Measurements from ENCODE around the gene ZNF346.
A peak's percentile ranks its signal among the peaks of the same experiment; 100 is the strongest.

The ZNF346 gene

DNA sequence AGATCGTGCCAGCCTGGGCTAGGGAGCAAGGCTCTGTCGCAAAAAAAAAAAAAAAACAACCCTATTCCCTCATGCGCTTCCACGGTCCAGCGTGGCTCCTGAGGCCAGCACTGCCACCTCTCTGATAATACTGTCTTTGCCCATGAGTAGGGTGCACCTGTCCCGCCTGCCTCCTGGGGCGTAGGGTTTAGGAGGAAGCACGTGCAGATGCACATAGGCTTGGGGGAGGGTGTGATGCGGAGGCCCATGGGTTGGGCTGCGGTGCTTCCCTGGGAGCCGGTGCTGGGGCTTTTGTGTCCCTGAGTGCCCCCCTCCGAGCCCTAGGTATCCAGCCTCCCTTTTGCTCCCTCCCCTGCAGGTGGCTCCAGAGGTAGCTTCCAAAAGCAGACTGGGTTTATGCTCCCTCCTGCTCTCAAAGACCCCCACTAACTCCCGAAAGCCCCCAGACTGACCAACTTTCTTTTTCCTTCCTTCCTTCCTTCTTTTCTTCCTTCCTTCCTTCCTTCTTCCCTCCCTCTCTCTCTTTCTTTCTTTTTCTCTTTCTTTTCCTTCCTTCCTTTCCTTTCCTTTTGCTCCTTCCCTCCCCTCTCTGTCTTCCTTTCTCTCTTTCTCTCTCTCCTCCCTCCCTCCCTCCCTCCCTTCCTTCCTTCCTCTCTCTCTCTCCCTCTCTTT, 77.1 kb downstream of the ZNF346 start:
- Histone ChIP-seq H3K9me3 (ENCODE audit: control insufficient read depth, low read length) (no peaks in the 10 kb centered on the region), H3K27me3 (ENCODE audit: control insufficient read depth, insufficient read depth, low read length) (no peaks in the 10 kb centered on the region), H3K4me3 (ENCODE audit: low read length) (no peak overlapping the region), H3K9ac (ENCODE audit: low read length) (peak overlapping the region; percentile 8), H3K36me3 (ENCODE audit: control insufficient read depth, insufficient read depth, low read length) (no peaks in the 10 kb centered on the region), H3K4me1 (ENCODE audit: control insufficient read depth, insufficient read depth, low read length) (peaks cover 15% of the 10 kb centered on the region)

DNA sequence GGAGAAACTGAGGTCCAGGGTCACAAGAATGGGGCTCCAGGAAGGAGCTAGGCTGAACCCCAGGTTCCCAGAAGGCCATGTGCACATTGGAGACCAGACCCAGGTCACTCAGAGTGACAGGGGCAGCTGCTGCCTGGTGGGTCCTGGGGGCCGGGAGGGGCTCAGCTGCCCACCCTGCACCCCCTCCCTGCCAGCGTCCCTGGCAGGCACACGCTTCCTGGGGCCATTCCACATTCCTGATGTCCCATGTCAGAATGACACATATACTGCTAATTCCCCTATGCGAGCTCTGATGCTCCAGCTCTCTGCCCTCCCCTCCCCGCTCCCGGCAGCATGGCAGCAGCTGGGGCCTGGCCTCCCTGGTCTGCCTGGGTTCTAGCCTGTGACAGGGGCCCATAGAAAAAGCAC, 78.2 kb downstream of the ZNF346 start:
- peaks cover 15% of the 10 kb centered on the region for H3K4me1 ChIP-seq (ENCODE audit: control insufficient read depth, insufficient read depth, low read length)
- H3K4me3 ChIP-seq (ENCODE audit: low read length), result no peak overlapping the region
- no peaks in the 10 kb centered on the region for H3K36me3 ChIP-seq (ENCODE audit: control insufficient read depth, insufficient read depth, low read length)
- H3K9me3 ChIP-seq (ENCODE audit: control insufficient read depth, low read length), result no peaks in the 10 kb centered on the region
- no peak overlapping the region for H3K9ac ChIP-seq (ENCODE audit: low read length)
- H3K27me3 ChIP-seq (ENCODE audit: control insufficient read depth, insufficient read depth, low read length), result no peaks in the 10 kb centered on the region

- Histone ChIP-seq H3K27me3 (ENCODE audit: control insufficient read depth, insufficient read depth, low read length) (no peaks in the 10 kb centered on the region), H3K9ac (ENCODE audit: low read length) (no peak overlapping the region), H3K4me1 (ENCODE audit: control insufficient read depth, insufficient read depth, low read length) (peaks cover 8% of the 10 kb centered on the region), H3K36me3 (ENCODE audit: control insufficient read depth, insufficient read depth, low read length) (no peaks in the 10 kb centered on the region), H3K4me3 (ENCODE audit: low read length) (no peak overlapping the region), H3K9me3 (ENCODE audit: control insufficient read depth, low read length) (no peaks in the 10 kb centered on the region)
Observed at GRCh38 chr5:177103523-177104253, 81.2 kb downstream of the ZNF346 start.

DNA sequence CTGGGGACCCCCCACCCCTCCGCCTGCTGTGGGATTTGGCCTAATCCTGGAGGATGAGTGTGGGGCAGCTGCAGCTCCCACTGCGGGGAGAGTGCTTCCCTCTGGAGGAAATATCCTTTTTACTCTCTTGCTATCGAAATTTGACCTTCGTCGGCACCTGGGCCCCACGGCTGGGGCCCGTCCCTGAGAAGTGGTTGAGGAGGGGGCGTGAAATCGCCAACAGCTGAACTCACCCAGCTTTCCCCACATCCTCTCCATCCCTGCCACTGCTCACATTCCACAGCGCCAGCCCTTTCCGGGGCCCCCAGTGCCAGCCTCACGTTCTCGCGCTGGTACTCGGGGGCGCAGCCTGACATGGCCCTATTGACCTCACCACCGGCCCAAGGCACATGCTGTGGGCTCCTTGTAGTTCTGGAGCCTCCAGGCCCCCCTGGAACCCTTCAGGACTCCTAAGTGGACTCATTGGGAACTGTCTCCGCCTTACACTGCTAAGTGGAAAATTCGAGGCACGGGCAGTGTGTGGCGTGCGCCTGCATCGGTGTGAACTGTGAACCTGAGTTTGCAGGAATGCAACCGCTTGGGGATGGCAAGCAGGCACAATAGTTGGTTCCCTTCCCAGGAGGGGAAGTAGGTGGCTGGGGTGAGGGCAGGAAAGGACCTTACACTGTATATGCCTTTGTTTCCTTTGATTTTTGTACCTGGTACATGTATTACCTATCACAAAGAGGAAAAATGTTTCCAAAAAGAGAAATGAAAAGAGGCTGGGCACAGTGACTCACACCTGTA, 83.4 kb downstream of the ZNF346 start:
- Histone ChIP-seq H3K27me3 (ENCODE audit: control insufficient read depth, insufficient read depth, low read length) (no peaks in the 10 kb centered on the region), H3K4me1 (ENCODE audit: control insufficient read depth, insufficient read depth, low read length) (no peaks in the 10 kb centered on the region), H3K36me3 (ENCODE audit: control insufficient read depth, insufficient read depth, low read length) (no peaks in the 10 kb centered on the region), H3K9ac (ENCODE audit: low read length) (no peak overlapping the region), H3K9me3 (ENCODE audit: control insufficient read depth, low read length) (no peaks in the 10 kb centered on the region), H3K4me3 (ENCODE audit: low read length) (no peak overlapping the region)

GRCh38 chr5:177107159-177107558, 84.7 kb downstream of the ZNF346 start:
- H3K9ac ChIP-seq (ENCODE audit: low read length), result no peak overlapping the region
- no peak overlapping the region for H3K4me3 ChIP-seq (ENCODE audit: low read length)
- no peaks in the 10 kb centered on the region for H3K9me3 ChIP-seq (ENCODE audit: control insufficient read depth, low read length)
- no peaks in the 10 kb centered on the region for H3K4me1 ChIP-seq (ENCODE audit: control insufficient read depth, insufficient read depth, low read length)
- no peaks in the 10 kb centered on the region for H3K27me3 ChIP-seq (ENCODE audit: control insufficient read depth, insufficient read depth, low read length)
- no peaks in the 10 kb centered on the region for H3K36me3 ChIP-seq (ENCODE audit: control insufficient read depth, insufficient read depth, low read length)

DNA sequence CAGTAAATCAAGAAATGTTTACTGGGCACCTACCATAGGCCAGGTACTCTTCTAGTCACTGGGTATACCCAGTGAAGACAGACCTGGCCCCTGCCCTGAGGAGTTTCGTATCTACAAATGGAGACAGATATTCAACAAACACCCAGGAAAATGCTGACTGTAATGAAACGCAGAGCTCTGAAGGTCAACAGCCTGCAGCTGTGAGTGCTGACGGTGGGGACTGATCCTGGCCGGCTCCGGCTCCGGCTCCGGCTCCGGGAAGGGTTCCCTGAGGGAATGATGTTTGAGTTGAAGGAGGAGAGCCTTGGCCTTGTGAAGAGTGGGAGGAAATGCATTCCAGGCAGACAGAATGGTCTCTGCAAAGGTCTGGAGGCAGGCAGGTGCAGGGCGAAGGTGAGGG, 87.3 kb downstream of the ZNF346 start:
- no peaks in the 10 kb centered on the region for H3K27me3 ChIP-seq (ENCODE audit: control insufficient read depth, insufficient read depth, low read length)
- H3K9me3 ChIP-seq (ENCODE audit: control insufficient read depth, low read length), result no peaks in the 10 kb centered on the region
- no peaks in the 10 kb centered on the region for H3K4me1 ChIP-seq (ENCODE audit: control insufficient read depth, insufficient read depth, low read length)
- H3K4me3 ChIP-seq (ENCODE audit: low read length), result no peak overlapping the region
- H3K9ac ChIP-seq (ENCODE audit: low read length), result no peak overlapping the region
- no peaks in the 10 kb centered on the region for H3K36me3 ChIP-seq (ENCODE audit: control insufficient read depth, insufficient read depth, low read length)

GRCh38 chr5:177111720-177112394, 89.4 kb downstream of the ZNF346 start:
- no peaks in the 10 kb centered on the region for H3K36me3 ChIP-seq (ENCODE audit: control insufficient read depth, insufficient read depth, low read length)
- no peaks in the 10 kb centered on the region for H3K27me3 ChIP-seq (ENCODE audit: control insufficient read depth, insufficient read depth, low read length)
- no peaks in the 10 kb centered on the region for H3K9me3 ChIP-seq (ENCODE audit: control insufficient read depth, low read length)
- H3K4me1 ChIP-seq (ENCODE audit: control insufficient read depth, insufficient read depth, low read length), result no peaks in the 10 kb centered on the region
- H3K9ac ChIP-seq (ENCODE audit: low read length), result no peak overlapping the region
- no peak overlapping the region for H3K4me3 ChIP-seq (ENCODE audit: low read length)

DNA sequence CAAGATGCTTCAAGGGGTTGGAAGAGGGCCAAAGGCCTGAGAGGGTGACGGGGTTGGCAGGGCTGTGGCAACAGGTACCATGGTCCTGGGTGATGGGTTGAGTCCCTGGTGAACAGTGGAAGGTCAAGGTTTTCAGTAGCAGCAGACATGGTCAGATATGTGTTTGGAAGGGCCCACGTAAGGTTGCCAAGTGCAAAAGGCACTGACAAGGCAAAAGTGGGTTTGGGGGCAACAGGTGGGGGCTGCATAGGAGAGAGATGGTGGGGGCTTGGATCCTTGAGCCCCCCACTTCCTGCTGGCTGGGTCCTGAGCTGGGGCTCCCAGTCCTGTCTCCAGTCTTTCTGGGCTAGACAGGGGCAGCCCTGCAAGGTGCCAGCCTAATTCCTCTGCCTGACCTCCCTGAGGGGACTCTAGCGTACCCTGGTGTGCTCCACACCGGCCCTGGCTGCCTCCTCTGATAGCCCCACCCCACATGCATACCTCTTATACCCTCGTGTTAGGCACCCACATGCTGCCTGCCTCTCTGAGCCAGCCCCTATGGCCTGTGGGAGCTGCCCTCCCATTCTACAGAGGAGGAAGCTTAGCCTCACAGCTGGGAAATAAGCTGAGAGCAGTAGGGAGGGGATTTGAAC, 90.2 kb downstream of the ZNF346 start:
- Histone ChIP-seq H3K4me1 (ENCODE audit: control insufficient read depth, insufficient read depth, low read length) (no peaks in the 10 kb centered on the region), H3K9ac (ENCODE audit: low read length) (no peak overlapping the region), H3K27me3 (ENCODE audit: control insufficient read depth, insufficient read depth, low read length) (no peaks in the 10 kb centered on the region), H3K36me3 (ENCODE audit: control insufficient read depth, insufficient read depth, low read length) (no peaks in the 10 kb centered on the region), H3K9me3 (ENCODE audit: control insufficient read depth, low read length) (no peaks in the 10 kb centered on the region), H3K4me3 (ENCODE audit: low read length) (no peak overlapping the region)

- Histone ChIP-seq H3K4me3 (ENCODE audit: low read length) (no peak overlapping the region), H3K4me1 (ENCODE audit: control insufficient read depth, insufficient read depth, low read length) (no peaks in the 10 kb centered on the region), H3K27me3 (ENCODE audit: control insufficient read depth, insufficient read depth, low read length) (no peaks in the 10 kb centered on the region), H3K9me3 (ENCODE audit: control insufficient read depth, low read length) (no peaks in the 10 kb centered on the region), H3K36me3 (ENCODE audit: control insufficient read depth, insufficient read depth, low read length) (no peaks in the 10 kb centered on the region), H3K9ac (ENCODE audit: low read length) (no peak overlapping the region)
Observed at GRCh38 chr5:177113566-177114424, 91.3 kb downstream of the ZNF346 start.

DNA sequence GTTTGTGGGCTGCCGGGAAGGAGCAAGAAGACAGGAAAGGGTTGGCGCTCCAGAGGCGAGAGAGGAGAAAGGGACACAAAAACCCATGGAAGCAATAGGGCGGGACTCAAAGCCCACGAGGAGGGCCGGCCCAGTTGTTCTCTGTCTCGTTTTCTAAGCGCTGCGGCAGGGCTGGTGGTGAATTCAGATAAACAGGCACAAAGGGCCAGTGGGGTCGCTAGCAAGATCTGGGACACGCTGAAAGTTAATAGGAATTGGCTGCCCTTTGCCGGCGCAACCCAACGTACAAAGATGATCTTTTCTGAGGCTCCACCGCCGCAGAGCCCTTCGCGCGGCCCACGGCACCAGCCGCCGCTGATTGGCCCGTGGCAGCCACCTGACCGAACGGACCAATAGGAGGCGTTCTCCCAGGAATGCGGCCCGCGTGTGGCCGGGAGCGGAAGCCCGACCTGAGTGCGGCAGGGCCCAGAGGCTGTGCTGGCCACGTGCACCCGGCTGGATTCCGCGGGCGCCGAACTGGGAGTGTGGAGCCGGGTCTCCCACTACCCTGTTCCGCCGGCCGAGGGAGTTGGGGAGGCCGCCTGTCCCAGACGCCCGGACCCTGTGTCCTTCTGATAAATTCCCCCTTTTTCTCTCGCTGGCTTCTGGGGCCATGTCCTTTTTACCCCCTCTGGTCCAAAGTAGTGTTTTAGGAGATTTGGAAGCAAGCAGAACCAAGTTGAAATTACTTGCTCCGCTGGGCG, 94.3 kb downstream of the ZNF346 start:
- Histone ChIP-seq H3K27me3 (ENCODE audit: control insufficient read depth, insufficient read depth, low read length) (no peaks in the 10 kb centered on the region), H3K4me1 (ENCODE audit: control insufficient read depth, insufficient read depth, low read length) (no peaks in the 10 kb centered on the region), H3K9me3 (ENCODE audit: control insufficient read depth, low read length) (no peaks in the 10 kb centered on the region), H3K9ac (ENCODE audit: low read length) (no peak overlapping the region), H3K4me3 (ENCODE audit: low read length) (no peak overlapping the region), H3K36me3 (ENCODE audit: control insufficient read depth, insufficient read depth, low read length) (no peaks in the 10 kb centered on the region)

All from mucosa of stomach (tissue), 1 donor.